SIG-M5 (cell line): ENCODE results near the gene SALL1.

Source experiments
- DNase-seq: peaks from one replicate; lab custom pipeline; 2025; lab: John Stamatoyannopoulos, UW

Gene SALL1

DNA sequence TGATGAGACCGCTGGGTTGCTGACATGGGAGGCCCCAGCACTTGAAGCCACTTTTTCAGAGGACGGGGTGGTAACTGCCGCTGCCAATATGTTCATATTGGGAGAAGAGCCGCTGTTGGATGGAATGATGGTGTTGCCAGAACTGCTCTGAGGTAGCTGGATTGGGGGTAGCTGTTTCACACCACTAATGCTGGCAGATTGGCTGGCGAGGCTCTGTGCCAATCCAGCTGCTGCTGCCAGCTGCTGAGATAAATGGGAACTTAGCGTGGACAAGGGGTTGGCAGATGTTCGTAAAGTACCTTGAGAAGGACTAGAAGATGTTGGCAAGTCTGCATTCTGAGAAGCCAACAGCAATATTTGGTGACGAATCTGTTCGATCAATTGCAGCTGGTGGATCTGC, 10.0 kb downstream of the SALL1 start:
- DNase-seq: no peak

DNA sequence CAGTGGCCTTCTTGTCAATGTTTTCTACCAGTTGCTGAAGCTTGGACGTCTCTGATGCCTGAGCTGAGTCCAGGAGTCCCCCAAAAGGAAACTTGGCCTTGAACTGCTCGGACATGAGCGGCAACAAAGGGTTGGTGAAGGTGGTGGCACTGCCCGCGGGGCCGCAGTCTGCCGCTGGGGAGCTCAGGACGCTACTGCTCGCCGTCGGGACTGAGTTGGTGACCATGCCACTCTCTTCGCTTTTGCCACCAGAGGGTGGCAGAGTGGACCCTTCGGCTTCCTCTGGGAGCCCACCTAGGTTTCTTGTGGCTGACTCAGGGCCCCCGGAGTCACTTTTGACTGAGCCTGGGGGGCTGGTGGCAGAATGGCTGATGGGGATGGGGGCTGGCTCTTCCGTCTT, 11.0 kb downstream of the SALL1 start:
- no peak for DNase-seq

DNA sequence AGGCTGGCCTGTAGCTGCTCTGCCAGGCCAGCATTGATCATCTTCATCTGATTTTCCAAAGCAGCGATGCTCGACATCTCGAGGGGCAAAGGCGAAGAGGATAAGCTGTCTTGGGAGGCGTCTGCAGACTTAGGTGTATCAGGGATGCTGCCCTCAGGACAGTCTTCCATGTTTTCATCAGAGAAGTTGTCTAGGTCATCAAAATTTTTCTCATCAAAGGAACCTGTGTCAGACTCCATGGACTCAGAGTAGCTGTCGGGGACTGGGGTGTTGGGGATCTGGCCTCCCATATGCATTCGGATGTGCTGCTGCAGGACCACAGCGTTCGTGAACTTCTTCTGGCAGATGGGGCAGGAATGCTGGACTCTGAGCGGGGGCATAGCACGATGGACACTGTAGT, 11.5 kb downstream of the SALL1 start:
- no peak for DNase-seq

DNA sequence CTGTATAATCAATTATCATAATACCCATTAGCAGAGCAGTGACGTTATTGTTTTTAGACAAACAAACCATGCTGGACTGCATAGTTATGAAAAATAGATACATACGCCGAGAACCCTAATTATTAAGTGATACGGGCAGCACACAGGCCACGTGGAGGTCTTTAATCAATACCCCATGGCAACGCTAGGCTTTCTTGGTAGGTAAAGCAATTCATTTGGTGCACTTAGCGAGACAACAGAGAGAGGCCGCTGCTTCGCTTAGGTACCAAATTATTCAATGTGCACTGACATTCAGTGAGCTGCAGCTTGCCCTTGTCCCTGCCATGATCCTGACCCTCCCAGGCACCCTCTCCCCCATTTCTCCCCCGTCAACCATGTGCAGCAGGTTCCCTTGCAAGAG, 12.9 kb downstream of the SALL1 start:
- no peak for DNase-seq

DNA sequence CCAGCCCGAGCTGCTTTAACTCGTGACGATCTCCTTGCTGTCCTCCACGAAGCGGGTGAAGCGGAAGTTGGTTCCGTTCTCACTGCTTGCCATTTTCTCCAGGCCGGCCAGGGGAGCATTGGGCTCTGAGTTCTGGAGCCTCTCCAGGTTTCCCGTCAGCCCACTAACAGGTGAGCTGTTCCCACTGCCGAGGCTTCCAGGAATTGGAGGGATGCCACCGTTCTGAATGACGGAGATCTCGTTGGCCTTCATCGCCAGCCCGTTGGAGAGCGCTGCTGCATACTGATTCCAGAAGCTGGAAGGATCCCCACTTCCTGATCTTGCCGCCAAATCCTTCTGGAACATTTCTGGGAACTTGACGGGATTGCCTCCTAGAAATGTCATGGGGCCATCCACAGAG, 14.0 kb downstream of the SALL1 start:
- DNase-seq: no peak

DNA sequence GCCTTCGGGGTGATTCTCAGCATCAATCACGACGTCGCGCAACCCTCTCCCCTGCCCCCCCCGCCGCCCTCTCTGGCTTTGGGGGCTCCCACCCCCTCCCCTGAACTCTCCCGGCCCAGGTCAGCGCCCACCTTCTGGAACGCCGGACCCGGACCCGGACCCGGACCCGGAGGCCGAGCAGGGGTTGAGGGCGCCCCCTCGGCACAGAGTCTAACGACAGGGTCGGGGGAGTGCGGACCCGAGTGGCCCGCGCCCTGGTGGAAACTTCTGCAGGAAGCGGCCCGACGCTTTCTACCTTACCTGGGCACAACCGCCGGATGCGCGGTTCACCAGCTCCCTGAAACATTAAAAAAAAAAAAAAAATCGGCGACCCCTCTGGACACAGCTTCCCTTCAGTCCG, 16.2 kb downstream of the SALL1 start:
- no peak for DNase-seq

DNA sequence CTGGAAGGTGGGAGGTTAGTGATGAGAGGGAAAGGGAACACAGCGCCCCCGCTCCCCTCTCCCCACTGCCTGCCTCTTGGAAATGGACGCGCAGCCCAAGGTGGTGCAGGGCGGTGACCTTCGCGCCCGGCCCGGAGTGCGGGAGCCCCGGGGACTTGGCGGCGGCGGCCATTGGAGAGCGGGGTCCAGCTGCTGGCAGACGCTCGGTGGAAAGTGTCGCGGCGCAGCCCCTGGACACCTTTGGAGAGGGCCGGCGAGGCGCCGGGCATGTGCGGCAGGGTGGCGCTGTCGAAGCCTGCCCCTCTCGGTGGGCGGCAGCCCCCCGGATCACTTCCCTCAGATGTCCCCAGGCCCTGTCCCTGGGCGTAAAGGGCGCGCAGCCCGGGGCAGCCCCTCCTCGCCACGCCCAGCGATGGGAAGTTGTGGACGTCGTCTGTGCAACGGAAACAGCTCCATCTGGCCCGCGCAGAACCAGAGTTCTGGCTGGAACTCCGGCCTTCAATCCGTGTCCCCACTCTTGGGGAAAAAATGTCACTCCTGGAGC, 16.7 kb downstream of the SALL1 start:
- DNase-seq: no peak

DNA sequence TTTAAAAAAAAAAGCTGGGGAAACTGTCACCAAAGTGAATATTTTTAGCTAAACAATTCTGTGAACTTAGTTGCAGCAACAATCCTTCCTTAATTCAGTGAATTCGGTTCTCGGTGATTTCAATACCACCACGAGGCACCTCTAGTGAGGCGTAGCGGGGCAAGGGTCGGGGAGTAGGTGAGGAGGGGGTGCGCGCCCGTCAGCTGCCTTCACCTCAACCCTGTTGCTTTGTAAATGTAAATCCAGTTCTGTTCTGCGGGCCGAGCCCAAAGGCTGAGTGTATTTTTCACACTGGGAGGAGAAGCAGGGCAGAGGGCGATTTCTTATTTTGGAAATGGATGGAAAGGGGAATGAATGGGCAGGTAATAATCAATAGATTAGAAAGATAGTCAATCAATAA, 17.4 kb downstream of the SALL1 start:
- no peak for DNase-seq

DNA sequence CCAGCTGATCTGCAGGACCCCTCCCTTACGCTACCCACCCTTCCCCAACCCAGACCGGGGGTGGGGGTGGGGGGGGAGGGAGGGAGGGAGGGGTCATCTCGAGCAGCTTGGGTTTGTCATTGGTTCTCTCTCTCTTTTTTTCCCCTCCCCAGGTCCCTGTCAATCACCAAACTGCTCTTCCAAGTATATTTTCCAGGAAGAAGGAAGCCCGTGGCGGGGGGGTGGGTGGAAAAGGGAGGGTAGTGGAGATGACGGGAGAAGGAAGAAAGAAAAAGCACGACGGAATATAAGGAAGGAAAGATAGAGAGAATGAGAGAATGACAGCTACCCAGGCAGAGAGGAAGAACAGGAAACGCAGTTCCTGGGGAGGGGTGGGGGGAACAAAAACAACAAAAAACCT, 17.9 kb downstream of the SALL1 start:
- DNase-seq: no peak

DNA sequence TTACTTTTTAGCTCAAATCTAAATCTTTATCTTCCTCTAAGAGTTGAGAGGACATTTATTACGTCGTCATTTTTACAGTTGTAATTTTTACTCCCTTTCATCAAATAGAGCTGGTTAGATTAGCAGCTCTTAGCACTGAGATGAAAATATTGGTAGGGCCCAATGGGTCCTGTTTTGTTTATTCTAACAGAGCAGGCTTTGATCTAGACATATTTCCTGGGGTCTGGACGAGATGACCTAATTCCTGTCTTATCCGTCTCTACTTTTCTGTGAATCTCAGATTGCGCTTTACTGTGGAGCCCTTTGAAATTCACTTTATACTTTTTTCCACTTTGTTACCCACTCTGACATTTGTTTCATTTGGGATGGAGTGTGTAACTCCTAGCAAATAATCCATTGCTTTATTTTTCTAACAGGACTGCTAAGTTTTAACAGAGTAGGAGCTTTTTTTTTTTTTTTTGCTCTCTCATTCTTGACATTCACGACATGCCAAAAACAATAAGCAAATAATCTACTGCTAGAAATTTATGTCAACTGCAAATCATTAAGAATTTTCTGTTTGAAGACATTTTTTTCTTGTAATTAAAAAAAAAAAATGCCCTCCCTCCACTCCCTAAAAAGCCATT, 18.5 kb downstream of the SALL1 start:
- no peak for DNase-seq

DNA sequence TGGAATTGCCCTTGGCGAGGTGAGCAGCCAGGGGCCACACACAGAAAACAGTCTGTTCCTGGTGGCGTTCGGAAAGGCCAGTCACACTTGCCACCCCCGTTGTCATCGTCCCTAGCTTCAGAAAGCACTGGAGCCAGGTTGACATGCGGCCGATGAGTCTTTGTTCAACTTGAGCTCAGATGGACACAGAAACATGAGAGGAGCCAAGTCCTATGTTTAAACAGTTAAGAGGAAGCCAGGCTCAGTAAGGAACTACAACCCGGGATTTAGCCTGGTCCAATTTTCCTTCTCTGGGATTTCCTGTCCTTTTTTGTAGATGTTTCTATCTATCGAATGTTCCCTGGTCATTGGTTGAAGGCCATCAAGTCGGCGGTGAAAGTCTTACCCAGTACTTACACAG, 19.5 kb downstream of the SALL1 start:
- no peak for DNase-seq

DNA sequence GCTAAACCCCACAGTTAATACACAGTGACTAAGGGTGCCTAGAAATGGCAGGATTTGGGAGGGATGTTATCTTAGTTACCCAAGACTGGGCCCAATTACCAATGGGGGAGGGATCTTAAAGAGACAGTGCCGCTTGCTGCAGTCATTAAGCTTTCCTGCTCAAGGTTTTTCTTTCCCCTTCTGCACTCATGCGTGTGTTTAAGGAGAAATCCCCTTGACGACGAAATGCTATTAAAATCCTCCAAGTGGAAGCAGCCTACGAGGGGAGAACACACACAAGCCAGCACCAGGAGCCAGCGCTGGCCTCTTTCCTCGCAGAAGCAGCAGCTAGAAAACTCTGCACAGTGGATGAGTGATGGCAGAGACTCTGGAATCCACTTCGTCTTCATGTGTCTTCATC, 22.0 kb downstream of the SALL1 start:
- DNase-seq: no peak

DNA sequence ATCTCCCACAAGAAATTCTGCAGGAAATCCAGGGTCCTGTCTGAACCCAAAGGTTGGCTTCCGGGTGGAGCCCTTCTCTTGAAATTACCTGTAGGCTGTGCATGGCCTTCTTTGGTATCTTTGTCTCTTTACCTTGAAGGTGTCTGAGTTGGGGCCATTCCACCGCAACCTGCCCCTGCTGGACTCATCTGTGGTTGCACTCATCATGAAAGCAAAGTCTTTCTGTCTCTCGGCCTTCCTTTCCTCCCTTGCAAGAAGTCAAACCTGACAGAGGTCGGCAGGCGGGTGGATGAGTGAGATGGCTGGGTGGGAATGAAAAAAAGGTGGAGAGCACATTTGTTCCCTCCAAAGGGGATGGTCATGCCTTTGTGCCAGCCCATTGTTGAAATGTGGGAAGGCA, 25.1 kb downstream of the SALL1 start:
- DNase-seq: no peak

DNA sequence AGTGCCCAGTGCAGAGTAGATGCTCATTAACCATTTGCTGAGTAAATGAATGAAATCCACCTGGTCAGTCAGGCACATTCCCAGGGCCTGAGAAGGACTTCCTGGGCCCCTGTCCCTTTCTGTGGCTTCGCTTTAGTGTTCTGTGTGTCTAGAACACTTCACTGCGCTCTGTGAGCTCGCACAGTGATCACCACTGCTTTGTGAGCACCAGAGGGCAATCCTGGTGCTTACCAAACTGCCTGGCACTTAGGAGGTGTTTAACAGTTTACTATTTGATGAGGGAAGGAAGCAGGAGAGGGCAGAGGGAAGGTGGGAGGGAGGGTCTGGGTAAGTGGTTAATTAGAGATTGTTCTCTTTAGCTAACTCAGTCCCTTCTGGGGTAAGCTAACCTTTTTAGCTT, 26.2 kb downstream of the SALL1 start:
- DNase-seq: no peak

DNA sequence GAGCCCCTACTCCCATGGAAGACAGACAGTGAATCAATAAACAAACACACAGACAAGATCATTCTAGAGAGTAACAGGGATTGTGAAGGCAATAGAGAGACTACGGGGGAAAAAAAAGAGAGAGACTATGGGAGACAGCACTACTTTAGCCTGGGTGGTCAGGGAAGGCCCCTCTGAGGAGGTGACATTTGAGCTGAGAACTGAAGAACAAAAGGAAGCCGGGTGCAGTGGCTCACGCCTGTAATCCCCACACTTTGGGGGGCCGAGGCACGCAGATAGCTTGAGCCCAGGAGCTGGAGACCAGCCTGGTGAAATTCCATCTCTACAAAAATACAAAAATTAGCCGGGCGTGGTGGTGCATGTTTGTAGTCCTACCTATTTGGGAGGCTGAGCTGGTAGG, 29.2 kb downstream of the SALL1 start:
- DNase-seq: no peak

DNA sequence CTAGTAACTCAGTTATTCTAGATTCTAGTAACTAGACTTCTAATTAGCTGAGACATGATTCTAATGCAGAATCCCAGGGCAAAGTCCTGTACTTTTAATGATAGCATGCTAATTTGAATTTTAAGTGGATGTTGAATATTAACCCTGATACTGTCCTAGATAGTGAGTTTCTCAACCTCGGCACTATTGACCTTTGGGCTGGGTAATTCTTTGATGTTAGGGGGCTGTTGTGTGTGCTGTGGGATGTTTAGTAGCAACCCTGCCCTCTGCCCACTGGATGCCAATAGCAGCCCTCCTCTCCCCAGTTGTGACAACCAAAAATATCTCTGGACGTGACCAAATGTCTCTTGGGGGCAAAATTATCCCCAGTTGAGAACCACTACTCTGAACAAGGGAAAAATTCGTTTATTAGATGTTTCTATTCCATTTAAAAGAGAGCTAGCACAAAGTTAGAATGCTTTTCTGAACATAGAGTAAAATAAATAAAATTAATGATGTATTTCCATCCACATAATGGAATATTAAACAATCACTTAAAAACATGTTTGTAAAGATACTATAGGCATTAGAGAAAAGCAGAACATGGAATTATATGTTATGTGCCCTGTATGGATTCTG, 30.2 kb downstream of the SALL1 start:
- DNase-seq: no peak

DNA sequence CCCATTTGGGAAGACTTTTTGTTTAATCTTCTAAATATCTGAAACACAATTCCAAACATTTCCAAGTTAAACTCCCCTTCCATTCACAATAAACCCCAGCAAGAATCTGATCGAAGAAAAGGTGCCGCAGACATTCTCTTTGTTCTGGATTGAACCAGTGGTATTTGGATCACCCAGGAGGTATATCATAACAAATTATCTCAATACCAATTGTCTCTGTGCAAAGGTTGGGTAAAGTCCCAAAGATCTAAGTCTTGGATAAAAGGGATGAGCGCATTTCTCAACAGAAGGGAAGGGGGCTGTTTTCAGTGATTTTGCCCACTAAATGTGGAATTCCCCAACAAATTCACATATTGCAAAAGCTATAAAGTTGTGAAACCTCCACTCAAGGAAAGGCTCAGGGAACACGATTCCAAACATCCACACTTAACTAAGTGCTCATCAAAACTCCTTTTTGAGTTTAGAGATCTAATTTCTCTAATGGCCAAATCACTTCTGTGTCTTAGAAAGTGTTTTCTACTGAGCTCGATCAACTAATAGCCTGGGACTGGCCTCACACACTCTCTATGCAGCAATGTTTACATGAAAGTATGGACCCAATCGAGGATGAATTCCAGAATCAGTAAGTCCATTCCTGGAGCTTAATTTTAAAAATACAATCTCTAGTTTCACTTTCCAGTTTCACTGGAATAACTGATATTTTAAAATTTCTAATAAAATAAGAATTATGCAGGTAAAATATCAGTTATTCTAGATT, 30.9 kb downstream of the SALL1 start:
- no peak for DNase-seq

DNA sequence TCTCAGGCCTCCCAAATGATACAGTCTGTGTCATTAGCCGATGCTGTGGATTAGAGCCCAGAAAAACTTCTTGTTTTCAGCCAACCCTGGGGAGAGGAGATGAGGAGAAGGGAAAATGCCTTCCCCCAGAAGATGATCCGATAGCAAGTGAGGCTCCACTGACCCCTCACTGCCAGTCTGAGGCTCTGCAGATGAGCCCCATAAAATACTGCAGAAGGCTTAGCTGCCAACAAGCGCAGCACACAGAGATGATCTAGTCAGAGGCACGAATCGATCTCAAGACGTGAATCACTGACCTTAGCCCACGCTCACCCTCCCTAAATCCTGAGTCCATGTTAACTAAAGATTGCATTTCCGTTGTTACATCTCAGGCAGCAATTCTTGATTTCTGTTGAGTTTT, 31.5 kb downstream of the SALL1 start:
- DNase-seq: no peak

DNA sequence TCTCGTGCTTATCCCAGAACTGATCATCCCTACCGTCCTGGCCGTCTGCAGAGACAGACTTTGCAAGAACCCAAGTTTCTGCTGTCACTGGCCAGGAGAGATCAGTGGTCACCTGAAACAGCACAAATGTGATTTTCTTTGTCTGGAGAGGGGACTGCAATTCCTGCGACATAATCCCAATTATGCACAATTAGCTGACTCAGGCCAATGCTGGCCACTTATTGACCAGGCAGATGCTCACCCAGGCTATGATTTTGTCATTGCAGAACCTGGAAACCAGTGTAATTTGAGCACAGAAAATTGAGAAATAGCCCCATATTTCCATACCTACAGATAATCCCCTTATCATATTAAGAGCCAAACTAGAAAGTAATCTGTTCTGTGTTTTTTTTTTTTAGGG, 34.7 kb downstream of the SALL1 start:
- DNase-seq: no peak

DNA sequence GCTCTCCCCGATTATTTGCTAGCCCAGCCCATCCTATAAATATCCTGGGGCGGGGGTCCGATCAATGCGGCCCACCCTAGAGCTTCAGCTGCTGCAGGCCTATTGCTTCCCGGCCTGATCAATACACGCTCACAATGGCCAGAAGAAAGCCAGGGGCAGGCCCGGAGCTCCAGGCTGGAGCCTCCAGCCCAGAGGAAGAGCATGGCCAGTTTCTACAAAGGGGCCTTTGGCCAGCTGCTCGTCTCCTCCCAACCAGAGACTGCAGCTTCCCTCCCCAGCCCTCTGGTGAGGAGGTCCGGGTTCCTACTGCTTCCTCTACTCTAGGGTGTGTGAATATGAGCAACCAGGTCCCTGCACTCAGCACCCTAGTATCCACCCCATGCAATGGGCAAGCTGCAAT, 36.7 kb downstream of the SALL1 start:
- no peak for DNase-seq

DNA sequence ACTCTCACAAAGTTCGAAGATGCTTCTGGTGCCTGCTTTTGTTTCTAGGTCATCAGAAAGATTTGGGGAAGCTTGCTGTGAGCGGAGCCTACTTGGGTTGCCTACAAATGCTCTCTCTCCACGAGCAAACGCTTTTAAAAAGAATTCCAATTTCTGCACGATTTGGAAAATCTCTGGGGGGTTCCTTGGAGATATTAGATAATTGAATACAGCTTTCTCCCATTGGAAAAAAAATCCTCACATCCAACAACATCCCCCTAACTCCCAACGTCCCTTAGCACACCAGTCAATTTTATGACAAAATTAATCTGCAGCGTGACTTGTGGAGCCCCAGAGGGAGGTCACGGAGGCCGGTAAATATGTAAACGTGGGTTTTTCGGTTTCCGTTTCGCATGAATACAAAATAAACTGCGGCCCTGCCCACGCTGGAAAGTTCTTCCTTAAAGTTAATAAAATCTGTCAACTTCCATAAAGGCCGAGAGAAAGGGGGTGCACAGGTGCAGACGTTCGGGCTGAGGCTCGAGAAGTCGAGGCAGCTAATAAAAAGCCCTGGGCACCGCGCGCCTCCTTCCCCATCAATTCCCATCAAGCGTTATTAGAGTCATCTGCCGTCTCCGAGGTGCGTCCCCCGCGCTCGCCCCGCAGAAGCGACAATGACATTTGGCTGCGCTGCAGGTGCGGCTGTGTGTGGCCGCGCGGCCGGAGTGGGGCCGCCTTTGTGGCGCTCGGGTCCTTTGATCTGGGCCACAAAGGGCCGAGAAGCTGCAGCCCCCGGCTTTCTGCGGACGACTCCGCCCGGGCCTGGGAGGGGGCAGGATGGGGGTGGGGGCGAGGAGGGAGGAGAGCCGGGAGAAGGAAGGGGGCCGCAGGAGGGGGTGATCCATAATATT, 37.6 kb downstream of the SALL1 start:
- no peak for DNase-seq

DNA sequence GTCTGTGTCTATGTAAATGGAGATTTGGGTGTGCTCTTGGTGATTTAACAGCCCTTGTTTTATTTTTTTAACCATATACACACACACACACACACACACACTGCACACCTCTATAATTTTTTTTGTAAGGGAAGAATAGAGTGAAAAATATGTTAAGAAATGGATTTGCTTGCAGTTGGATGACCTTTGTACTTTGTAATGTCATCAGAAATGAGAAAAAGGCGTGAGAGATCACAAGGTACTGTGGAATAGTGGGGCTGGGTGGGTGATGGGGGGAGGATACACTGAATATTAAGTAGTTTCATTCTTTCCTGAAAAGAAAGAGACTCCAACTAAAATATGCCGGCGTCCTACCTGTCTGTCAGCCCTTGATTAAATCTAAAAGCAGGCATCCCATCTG, 38.7 kb downstream of the SALL1 start:
- no peak for DNase-seq
